HuH-7 (cell line): Measurements from ENCODE around the gene CYTH2.

Source experiments
- DNase-seq: peaks from one replicate; pipeline ENCODE4 v3.0.0; 2011; ENCODE audit warnings: low spot score

Gene CYTH2

DNA sequence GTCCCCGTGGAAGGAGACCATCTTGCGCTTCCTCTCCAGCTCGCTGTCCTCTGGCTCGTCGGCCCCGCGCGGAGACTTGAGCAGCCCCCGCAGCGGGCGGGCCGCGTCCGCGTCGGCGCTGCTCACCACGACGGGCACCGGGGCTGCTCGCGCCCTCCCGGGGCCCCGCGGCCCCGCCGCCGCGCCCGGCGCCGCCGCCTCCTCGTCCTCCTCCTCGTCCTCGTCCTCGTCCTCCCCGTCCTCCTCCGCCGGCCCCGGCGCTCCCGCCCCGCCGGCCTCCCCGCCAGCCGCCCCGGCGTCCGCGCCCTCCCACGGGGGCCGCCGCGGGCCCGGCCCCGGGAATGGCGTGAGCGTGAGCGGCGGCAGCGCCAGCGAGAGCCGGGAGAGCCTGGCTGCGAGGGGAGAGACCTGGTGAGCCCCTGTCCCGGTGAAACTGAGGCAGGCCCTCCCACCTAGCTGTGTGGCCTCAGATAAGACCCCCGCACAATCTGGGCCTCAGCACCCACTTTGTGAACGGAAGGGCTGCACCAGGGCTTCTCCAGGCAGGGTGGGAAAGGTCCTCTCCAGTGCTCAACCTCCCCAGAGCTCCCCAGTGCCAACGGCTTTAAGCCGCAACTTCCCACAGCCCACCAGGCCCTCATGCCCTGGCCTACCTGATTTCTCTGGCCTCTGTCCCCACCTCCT is 24.7 kb downstream of the CYTH2 start:
- DNase-seq = no peak

DNA sequence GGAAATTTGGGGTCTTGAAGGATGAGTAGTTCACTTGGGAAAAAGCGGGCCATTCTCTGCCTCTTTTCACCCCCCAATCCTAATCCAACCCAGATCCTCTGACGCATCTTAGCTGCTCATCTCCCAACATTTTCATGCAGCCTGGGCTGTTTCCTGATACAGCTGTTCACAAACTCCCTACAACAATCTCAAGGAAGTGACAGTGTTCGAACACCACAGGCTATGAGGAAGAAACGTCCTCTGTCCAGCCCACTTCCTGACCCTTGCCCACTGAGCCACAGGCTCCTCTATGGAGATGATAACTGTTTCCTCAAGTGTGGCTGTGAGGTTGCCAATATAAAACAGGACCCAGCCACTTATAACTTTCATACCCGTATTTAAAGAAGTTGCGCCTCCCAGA is 26.2 kb downstream of the CYTH2 start:
- DNase-seq = no peak

GRCh38 chr19:48496959-48497727 is 28.0 kb downstream of the CYTH2 start:
- DNase-seq = no peak

- no peak for DNase-seq
Measured at GRCh38 chr19:48497728-48498594, 28.8 kb downstream of the CYTH2 start.

DNA sequence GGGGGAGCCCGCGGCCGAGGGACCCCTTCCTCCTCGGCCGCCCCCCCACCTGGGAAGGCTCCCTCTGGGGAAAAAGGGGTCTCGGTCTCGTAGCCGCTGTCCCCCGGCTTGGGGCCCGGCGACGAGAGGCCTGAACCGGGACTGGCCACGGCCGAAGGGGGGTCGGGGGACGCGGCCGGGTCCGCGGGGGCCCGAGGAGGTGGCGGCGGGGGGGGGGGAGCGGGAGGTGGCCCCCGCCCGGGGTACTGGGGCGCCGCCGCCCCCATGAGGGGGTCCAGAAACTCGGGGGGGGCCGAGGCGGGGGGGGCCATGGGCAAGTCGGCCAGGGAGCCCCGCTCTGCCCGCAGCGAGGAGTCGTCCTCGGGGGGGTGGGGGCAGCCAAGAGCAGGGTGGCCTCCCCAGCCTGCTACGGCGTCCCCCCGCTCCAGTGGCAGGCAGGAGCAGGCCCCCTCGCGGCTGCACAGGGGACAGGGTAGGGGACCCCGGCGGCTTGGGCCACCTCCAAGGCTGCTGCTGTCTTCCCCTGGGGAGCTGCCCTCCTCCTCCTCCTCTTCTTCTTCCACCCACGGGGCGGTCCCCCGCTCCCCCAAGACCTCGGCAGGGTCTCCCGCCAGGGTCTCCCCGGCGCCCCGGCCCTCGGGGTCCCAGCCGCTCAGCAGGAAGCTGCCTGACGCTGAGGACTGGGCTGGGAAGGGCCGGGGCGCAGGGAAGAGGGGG is 29.6 kb downstream of the CYTH2 start:
- DNase-seq = no peak

DNA sequence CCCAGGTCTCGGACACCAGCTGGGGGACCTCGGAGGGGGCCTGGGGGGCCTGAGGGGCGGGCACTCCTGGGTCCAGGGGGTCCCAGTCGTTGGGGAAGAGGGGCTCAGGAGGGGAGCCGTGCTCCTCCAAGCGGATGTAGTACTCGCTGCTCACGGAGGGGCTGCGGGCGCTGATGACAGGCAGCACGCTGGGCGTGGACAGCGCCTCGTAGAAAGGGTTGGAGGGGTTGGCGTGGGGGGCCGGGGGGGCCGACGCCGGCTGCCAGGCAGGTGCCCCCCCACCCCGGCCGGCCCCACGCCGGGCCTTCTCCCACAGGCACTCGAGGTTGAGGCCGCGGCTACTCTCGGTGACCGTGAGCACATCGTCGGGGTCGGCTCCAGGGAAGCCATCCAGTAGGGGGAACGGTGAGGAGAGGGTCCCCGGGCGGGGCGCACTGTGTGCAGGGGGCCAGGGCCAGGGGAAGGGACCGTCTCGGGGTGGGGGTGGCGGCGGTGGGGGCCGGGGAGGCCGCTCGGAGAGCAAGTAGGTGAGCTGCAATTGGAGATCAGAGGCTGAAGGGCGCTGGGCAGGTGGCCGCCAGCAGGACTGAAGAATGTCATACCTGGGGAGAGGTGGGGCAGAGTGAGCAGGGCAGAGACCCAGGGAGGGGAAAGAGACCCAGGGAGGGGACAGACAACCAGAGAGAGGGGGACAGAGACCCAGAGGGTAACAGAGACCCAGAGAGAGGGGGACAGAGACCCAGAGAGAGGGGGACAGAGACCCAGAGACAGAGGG is 30.3 kb downstream of the CYTH2 start:
- no peak for DNase-seq

DNA sequence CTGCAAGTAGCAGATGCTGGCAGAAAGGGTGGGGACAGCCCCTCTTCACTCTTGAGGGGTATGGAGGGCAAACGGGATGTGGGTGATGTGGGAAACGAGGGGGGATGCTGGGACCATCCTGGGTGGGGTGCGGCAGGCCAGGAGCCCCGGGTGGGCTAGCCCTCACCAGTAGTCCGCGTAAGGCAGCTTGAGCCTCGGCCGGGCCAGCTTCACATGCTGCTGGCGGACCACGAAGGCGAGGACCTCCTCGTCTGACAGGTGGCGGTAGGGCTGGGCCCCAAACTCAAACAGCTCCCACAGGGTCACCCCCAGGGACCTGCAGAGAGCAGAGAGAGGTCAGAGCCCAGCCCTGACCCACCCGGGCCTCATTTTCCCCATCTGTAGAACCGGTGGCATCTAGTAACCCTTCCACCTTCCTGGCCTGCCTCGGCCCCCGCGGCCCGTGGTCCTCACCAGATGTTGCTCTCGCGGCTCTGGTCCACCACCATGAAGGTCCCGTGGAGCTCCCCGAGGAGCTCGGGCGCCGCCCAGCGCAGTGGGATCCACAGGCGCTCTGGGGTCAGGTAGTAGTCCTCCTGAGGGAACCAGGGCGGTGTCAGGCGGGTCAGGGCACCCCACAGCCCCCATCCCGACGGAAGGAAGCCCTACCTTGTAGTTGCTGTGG is 31.8 kb downstream of the CYTH2 start:
- DNase-seq = no peak

DNA sequence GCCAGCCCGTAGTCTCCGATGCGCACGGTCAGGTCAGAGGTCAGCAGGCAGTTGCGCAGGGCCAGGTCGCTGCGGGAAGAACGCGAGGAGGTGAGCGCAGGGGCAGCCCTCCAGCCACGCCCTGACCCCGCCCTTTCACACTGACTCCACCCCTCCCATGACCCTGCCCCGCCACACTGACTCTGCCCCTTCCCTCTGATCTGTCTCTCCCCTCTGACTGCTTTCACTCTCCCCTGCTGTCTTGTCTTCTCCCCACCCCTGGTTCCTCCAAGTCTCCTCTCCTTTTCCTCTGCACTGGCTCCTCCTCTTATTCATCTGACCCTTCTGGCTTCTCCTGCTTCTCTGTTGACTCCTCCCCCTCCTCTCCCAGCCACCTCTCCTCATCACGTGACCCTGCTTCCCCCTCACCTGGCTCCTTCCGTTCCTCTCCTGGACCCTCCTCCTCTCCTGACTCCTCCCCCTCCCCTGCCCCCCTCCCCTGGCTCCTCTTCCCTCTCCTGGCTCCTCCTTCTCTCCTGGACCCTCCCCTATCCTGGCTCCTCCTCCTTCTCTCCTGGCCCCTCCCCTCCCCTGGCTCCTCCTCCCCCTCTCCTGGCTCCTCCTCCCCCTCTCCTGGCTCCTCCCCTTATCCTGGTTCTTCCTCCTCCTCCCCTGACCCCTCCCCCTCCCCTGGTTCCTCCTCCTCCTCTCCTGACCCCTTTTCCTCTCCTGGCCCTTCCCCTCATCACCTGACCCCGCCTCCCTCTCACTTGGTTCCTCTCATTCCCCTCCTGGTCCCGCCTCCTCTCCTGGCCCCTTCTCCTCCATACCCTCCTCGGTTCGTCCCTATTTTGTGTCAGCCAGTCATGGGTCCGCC is 32.6 kb downstream of the CYTH2 start:
- DNase-seq = peak; percentile 95

GRCh38 chr19:48502350-48503018 is 33.3 kb downstream of the CYTH2 start:
- peak; percentile 86 for DNase-seq

DNA sequence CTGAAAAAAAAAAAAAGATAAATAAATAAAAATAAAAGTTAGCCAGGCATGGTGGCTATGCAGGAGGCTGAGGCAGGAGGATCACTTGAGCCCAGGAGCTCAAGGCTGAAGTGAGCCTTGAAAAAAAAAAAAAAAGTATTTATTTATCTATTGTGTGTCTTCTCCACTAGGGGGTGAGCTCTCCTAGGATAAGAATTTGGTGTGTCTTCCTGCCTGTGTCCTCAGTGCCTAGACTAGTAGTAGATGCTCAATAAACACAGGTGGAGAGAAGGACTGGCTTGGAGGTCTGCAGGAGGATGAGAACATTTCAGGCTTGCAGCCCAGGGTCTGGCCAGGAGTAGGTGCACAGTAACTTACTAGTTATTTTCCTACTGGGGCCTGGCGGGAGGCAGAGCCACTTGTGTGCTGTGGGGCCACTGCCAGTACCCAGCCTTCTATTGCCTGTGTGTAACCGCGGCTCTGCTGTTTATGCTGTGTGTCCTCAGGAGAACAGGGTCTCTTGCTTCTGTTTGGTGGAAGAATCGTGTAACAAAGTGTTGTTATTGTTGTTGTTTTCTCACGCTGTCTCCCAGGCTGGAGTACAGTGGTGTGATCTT is 37.1 kb downstream of the CYTH2 start:
- DNase-seq = no peak

DNA sequence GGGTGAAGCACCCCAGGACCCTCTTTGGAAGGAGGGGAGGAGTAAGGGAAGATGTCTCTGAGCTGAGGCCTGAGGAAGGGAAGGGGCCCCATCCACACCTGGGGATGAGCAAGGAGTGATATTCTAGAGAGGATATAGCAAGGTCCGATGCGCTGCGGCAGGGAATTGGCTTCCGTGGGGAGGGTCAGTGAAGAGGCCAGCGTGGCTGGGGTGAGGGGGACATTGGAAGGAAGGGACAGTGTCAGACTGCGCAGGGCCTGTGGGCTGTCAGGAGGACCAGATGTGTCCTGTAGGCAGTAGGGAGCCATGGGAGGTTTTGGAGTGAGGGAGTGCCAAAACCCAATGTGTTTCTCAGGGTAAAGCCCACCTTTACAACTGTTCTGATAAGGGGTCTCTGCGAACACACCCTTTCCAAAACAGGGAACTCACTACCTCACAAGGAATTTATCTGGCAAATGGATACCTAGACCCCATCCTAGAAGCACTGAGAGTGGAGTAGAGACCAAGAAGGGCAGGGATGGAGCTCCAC is 38.8 kb downstream of the CYTH2 start:
- no peak for DNase-seq

- no peak for DNase-seq
Measured at GRCh38 chr19:48508729-48509411, 39.7 kb downstream of the CYTH2 start.

GRCh38 chr19:48509467-48510194 is 40.5 kb downstream of the CYTH2 start:
- DNase-seq = no peak

DNA sequence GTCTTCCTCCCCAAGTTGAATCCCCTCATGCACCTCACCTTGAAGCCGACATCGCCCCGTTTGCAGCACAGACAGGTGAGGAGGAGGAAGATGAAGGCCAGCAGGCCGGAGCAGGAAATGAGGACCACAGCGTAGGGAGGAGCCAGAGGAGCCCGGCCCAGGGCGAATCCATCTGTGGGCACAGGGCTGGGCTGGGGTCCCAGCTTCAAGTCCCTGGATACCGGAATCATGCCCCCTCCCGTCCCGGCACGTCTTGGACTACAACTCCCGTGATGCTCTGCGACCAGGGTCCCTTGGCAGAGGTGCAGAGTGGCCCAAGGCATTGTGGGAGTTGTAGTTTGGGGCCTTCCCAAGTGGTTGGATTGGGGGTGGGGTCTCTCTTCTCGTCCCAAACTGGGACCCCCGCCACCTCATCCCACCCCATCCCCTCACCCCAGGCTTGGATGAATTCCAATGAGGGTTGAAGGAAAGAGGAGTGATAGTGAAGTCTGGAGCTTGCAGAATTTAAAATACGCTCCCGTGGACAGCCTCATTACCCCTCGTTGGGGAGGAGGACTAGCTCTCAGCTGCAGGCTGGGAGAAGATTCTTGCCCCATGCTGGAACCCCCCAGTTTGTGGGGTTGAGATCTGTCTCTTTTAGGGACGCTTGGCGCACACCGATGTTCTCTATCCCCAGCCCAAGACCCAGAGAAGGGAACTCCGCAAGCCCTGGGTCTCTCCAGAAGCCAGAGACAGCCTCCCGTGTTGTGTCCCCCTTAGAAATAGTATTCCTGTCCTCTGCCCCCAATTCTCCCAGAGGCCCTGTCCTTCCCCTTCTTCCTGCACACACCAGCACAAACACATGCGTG is 41.5 kb downstream of the CYTH2 start:
- DNase-seq = no peak

DNA sequence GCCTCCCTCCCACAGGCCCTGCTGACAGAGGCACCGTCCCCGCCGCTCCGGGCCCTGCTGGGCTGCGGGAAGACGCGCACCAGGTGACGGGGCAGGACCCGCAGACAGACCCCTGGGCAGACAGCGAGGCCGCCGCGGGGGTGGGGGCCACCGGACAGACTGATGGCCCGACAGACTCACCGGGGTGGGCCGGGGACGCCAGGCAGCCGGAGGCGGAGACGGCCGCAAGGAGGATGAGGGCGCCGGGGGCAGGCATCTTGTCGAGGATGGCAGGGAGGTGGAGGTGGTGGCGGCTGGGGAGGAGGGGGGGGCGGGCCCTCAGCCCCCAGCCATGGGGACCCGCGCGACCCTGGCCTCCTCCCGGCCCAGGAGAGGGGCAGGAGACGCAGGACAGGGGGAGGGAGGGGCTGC is 42.2 kb downstream of the CYTH2 start:
- no peak for DNase-seq

- DNase-seq = no peak
Measured at GRCh38 chr19:48511800-48512503, 42.8 kb downstream of the CYTH2 start, which contains the start of gene LMTK3. TSS of gene LMTK3 (minus strand) at chr19:48511835. CDS start at chr19:48511576, 259 bp downstream.
